Astrocyte of the hippocampus (primary cell): ENCODE results near the gene MGAT2.

Experiments
- DNase-seq: peaks from one replicate; pipeline ENCODE4 v3.0.0; 2011; ENCODE audit warnings: low read depth, low spot score

MGAT2 gene

GRCh38 chr14:49620182-49621113, at the start of gene MGAT2, which contains the start of gene RPL36AL:
MGAT2 (plus strand) TSS chr14:49620799; CDS start chr14:49621269, 470 bp downstream.
RPL36AL (minus strand) TSS chr14:49620626; CDS start chr14:49619104, 1,522 bp downstream.
- DNase-seq: peak; percentile 99

GRCh38 chr14:49574038-49574437, 46.6 kb upstream of the MGAT2 start:
- DNase-seq: no peak

GRCh38 chr14:49578141-49578540, 42.5 kb upstream of the MGAT2 start:
- DNase-seq: no peak

- no peak for DNase-seq
These were observed 40.8 kb upstream of the MGAT2 start for GRCh38 chr14:49579841-49580240.

GRCh38 chr14:49581209-49582112, 39.1 kb upstream of the MGAT2 start:
- DNase-seq: no peak

GRCh38 chr14:49582113-49582977, 38.3 kb upstream of the MGAT2 start:
- no peak for DNase-seq

- no peak for DNase-seq
These were observed 37.0 kb upstream of the MGAT2 start for GRCh38 chr14:49583629-49584028.

- DNase-seq: no peak
These were observed 36.5 kb upstream of the MGAT2 start for GRCh38 chr14:49584058-49584457.

GRCh38 chr14:49584981-49585640, 35.5 kb upstream of the MGAT2 start:
- peak; percentile 22 for DNase-seq

GRCh38 chr14:49585803-49586672, 34.6 kb upstream of the MGAT2 start, which contains the start of gene RPS29:
RPS29 (minus strand) TSS chr14:49586380; CDS start chr14:49586346, 34 bp downstream.
- peak; percentile 100 for DNase-seq

- DNase-seq: peak; percentile 83
These were observed 33.7 kb upstream of the MGAT2 start for GRCh38 chr14:49586673-49587460.

- DNase-seq: no peak
These were observed 31.2 kb upstream of the MGAT2 start for GRCh38 chr14:49589387-49589786.

GRCh38 chr14:49593016-49593415, 27.6 kb upstream of the MGAT2 start:
- peak; percentile 7 for DNase-seq

GRCh38 chr14:49594347-49595091, 26.1 kb upstream of the MGAT2 start:
- DNase-seq: peak; percentile 67

- no peak for DNase-seq
These were observed 22.5 kb upstream of the MGAT2 start for GRCh38 chr14:49598189-49598484.

GRCh38 chr14:49598485-49599300, 21.9 kb upstream of the MGAT2 start, which contains the start of gene LRR1:
LRR1 (plus strand) TSS chr14:49598940; CDS start chr14:49599021, 81 bp downstream.
- DNase-seq: peak; percentile 93

GRCh38 chr14:49607583-49607982, 13.0 kb upstream of the MGAT2 start:
- no peak for DNase-seq
